ENCODE data around the gene GCN1. TPM values are rescaled to one million over a fixed set of nuclear protein-coding genes. Genes with fewer than 3 reads are reported as not detected.

The GCN1 gene
- total and polyA plus RNA-seq, 10 of the 15 experiments (the other 5 are each of a cell fraction or from before 2014, with no cell fraction given): 10.8 to 150 (median 58.3) TPM

DNA sequence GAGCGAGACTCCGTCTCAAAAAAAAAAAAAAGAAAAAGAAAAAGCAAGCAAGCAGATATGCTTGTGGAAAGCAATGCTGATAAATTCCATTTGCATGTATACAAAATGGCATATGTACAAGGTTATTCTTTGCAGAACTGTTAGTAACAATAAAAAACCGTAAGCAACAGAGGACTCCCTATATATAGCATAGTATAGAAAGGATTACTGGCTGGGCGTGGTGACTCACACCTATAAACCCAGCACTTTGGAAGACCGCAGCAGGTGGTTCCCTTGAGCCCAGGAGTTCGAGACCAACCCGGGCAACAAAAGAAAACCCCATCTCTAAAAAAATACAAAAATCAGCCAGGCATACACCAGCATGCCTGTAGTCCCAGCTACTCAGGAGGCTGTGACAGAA, 13.5 kb downstream of the GCN1 start:
- Histone ChIP-seq H2AFZ (ENCODE audit: control insufficient read depth, low read depth, low read length) (no peak overlapping the region), H3K27ac (ENCODE audit: control insufficient read depth, insufficient read depth) (no peak overlapping the region), H3K36me3 (ENCODE audit: control insufficient read depth in 2 of 2, insufficient read depth in 2 of 2, low read length in 1 of 2) (peaks cover 39 to 54% of the 10 kb centered on the region in 2 experiments), H3K4me3 (no peak overlapping the region), H3K27me3 (replicated peaks in 1 of 2; ENCODE audit: control insufficient read depth in 2 of 2, insufficient read depth in 2 of 2, low read length in 1 of 2) (no peaks in the 10 kb centered on the region), H3K9ac (ENCODE audit: control insufficient read depth, insufficient read depth, low read length) (no peak overlapping the region), H3K4me1 (ENCODE audit: control insufficient read depth, insufficient read depth, low read length) (peaks cover 5% of the 10 kb centered on the region; the same call in 1 of the 2 replicates), H4K20me1 (ENCODE audit: control insufficient read depth, insufficient read depth) (no peaks in the 10 kb centered on the region), H3K4me2 (ENCODE audit: control insufficient read depth, insufficient read depth) (no peak overlapping the region), H3K79me2 (ENCODE audit: control insufficient read depth, insufficient read depth, low read length) (peaks cover 2% of the 10 kb centered on the region; the same call in 1 of the 2 replicates), H3K9me3 (replicated peaks; ENCODE audit: control insufficient read depth, insufficient read depth, low read length) (no peaks in the 10 kb centered on the region)
- in situ Hi-C loops (cut with MboI): no loop called here
- BruUV-seq (replicated peaks): no TSS peak
- DNase-seq (ENCODE audit: low read depth, low spot score) (no peak), FAIRE-seq (no peak), ATAC-seq (no peak)
- CTCF ChIA-PET: no interaction called here
- POLR2A ChIA-PET: interaction anchor here (0.7 kb wide), 1 partner anchor 65 kb away, joined by 5 read pairs; no protein-coding TSS in a partner anchor
- RAD21 ChIA-PET (ENCODE audit: unreplicated experiment): no interaction called here
- TF ChIP-seq RB1 (IDR thresholded peaks at IDR 0.05; ENCODE audit: borderline replicate concordance) (no peak), ZNF384 (IDR thresholded peaks at IDR 0.05; ENCODE audit: borderline replicate concordance, low read depth, low read length) (no peak), BMI1 (IDR thresholded peaks at IDR 0.05; ENCODE audit: borderline replicate concordance) (no peak), RUNX3 (IDR thresholded peaks at IDR 0.05; ENCODE audit: low read length) (no peak), ETV6 (conservative IDR thresholded peaks at IDR 0.05 in 1 of 2, IDR thresholded peaks at IDR 0.05 in 1 of 2; ENCODE audit: borderline replicate concordance in 1 of 2, low read depth in 1 of 2) (no peak), BRCA1 (IDR thresholded peaks at IDR 0.05; ENCODE audit: low read depth, low read length) (no peak)
- TF ChIP-seq, protein P1, sequence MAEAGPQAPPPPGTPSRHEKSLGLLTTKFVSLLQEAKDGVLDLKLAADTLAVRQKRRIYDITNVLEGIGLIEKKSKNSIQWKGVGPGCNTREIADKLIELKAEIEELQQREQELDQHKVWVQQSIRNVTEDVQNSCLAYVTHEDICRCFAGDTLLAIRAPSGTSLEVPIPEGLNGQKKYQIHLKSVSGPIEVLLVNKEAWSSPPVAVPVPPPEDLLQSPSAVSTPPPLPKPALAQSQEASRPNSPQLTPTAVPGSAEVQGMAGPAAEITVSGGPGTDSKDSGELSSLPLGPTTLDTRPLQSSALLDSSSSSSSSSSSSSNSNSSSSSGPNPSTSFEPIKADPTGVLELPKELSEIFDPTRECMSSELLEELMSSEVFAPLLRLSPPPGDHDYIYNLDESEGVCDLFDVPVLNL (IDR thresholded peaks at IDR 0.05; ENCODE audit: low read depth, low read length): no peak
- intact Hi-C loops (cut with micrococcal nuclease; ENCODE audit: unreplicated experiment): no loop called here
- WGBS (ENCODE audit: insufficient coverage, insufficient replicate concordance, low lambda C conversion rate, missing lambda C conversion rate): 92% methylated on average over 5 of the region's 7 CpGs
- SMC1A ChIA-PET (ENCODE audit: uncharacterized antibody, unreplicated experiment): interaction anchor here (1.0 to 1.4 kb wide), 2 partner anchors 10 to 20 kb away, joined by 3 to 4 read pairs; partner anchors contain the start of gene RPLP0
